ENCODE data around the gene OTP.

DNA sequence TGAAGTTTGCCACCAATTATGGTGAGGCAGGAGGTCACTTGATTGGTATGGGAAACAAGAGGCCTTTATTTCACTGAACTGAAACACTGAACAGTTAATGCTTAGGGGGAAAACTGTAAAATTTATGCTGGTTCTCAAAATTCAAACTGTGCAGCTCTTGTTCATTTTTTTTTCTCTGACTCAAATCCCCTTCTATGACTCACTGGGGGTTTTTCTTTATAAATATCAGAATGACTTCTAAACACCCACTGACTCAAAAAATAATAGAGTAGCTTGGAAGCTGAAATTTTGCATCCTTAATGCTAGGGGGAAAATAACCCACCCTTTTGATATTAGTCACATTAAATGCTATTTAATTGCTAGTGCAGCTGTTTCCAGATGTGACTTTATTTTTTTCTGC lies 24.1 kb upstream of the OTP start:
- TF ChIP-seq SNAI2 (CRISPR knock-in tag; IDR thresholded peaks at IDR 0.05) = no peak
- no peak for TF ChIP-seq CSDC2 (CRISPR knock-in tag; IDR thresholded peaks at IDR 0.05)
- no peak for TF ChIP-seq RARB (CRISPR knock-in tag; IDR thresholded peaks at IDR 0.05)
- TF ChIP-seq PPARA (CRISPR knock-in tag; IDR thresholded peaks at IDR 0.05; ENCODE audit: borderline replicate concordance) = no peak

Measured in SK-N-SH treated with all-trans-retinoic acid at 6 μM for 48 hours (cell line).